Adrenal gland (tissue), 12 donors: ENCODE measurements around the gene CFAP70. TPM values are rescaled to one million over a fixed set of nuclear protein-coding genes. Genes with fewer than 3 reads are reported as not detected.

Experiments used
- DNase-seq, 7 donors: peaks; one replicate each; pipeline ENCODE4 v3.0.0-alpha.2; 2019 to 2020
- H3K27ac ChIP-seq, 5 donors: fragments of 200-600 bp; sonication (generic) in 4 of 5; 1 replicate in 3 of 5; 2 replicates in 2 of 5; pipeline versions ENCODE4 v1.5.1 to v1.8.0; 2016 to 2020; ENCODE audit warnings: mild to moderate bottlenecking in 1 of 5
- H3K27me3 ChIP-seq: fragments of 200-600 bp; 2 replicates; pipeline ENCODE4 v1.8.0; 2021
- H3K36me3 ChIP-seq, 2 donors: fragments of 200-600 bp; replicated peaks in 1 of 2; 1 replicate in 1 of 2; 2 replicates in 1 of 2; pipeline versions ENCODE4 v1.5.1 to v1.8.0; 2018 to 2022
- H3K4me1 ChIP-seq, 2 donors: fragments of 200-600 bp; replicated peaks in 1 of 2; 1 replicate in 1 of 2; 2 replicates in 1 of 2; pipeline versions ENCODE4 v1.5.1 to v1.8.0; 2018 to 2021
- H3K4me3 ChIP-seq, 4 donors: fragments of 200-600 bp; sonication (generic) in 3 of 4; one replicate each; pipeline ENCODE4 v1.5.1; 2016 to 2018
- H3K9me3 ChIP-seq, 3 donors: fragments of 200-600 bp; sonication (generic) in 1 of 3; replicated peaks in 1 of 3; 1 replicate in 2 of 3; 2 replicates in 1 of 3; pipeline versions ENCODE4 v1.5.1 to v1.8.0; 2016 to 2021
- POLR2A ChIP-seq, 2 donors: fragments of 450-650 bp; IDR thresholded peaks; one replicate each; pipeline ENCODE4 v1.6.1; 2017; ENCODE audit warnings: antibody characterized with exemption in 2 of 2, mild to moderate bottlenecking in 2 of 2, moderate library complexity in 1 of 2
- WGBS, 4 donors: extraction: QIAGEN DNeasy Blood & Tissue Kit in 2 of 4; methylation state at CpG; one replicate each; pipeline versions ENCODE4 v1.1.5 to v1.1.7; 2013 to 2017; 5-methylcytosine and 5-hydroxymethylcytosine counted together
- intact Hi-C, 2 donors: fragments of 100-400 bp; cut with DNase I; formaldehyde crosslinking; loops; one replicate each; pipeline versions ENCODE4 v1.14.1 to v1.15.0; 2022 to 2023
- polyA plus RNA-seq, 3 donors: library from polyadenylated mRNA; stranded (reverse); fragments of 200-250 nt in 2 of 3; fragments of 350-450 nt in 1 of 3; fragmentation: Illumina TruSeq in 1 of 3; extraction: RNeasy Lipid Tissue Mini Kit (QIAGEN cat#74804) in 1 of 3; gene quantifications; one replicate each; pipeline ENCODE4 v1.2.3, GENCODE V29; 2013 to 2014
- total RNA-seq, 9 donors: library from RNA; depleted of rRNA in 4 of 9; stranded (reverse); fragments of >200 nt in 4 of 9; fragments of 120-200 nt in 1 of 9; fragmentation: NEBNext Ultra II Directional in 1 of 9; extraction: Animal tissue kit (Norgen Biotek cat#: 25700) in 1 of 9; gene quantifications; one replicate each; pipeline versions ENCODE4 v1.1.0 to v1.2.4, GENCODE V29; 2013 to 2023
- TF ChIP-seq, protein P1 (sequence below), 6 experiments: fragments of 450-650 bp in 4 of 6; fragments of 200-600 bp in 2 of 6; sonication (generic) in 1 of 6; IDR thresholded peaks; 1 replicate in 5 of 6; 2 replicates in 1 of 6; pipeline versions ENCODE4 v1.5.1 to v1.8.0; 2016 to 2021; ENCODE audit warnings: antibody characterized with exemption in 6 of 6, mild to moderate bottlenecking in 2 of 6, moderate library complexity in 1 of 6
- donor health status: healthy with polysubstance abuse.
- donor health status: Bipolar disorder and iron deficiency.
- donor health status: DM: yes; HTN: yes; CAD: no.
- donor health status: DM: no; HTN: no; CAD: no.
- donor health status: DM: no; HTN: no; CAD: no.
- donor health status: DM: yes; HTN: yes; CAD: no.

Gene CFAP70
- total and polyA plus RNA-seq, 12 donors: 1.6 to 43.6 (median 6.7) TPM

GRCh38 chr10:73247509-73248258, 111.0 kb downstream of the CFAP70 start:
- H3K4me1 ChIP-seq: peaks cover 19 to 27% of the 10 kb centered on the region in 2 donors
- intact Hi-C loops: no loop called here
- H3K36me3 ChIP-seq: peaks cover 0 to 25% of the 10 kb centered on the region in 2 donors
- WGBS, 4 donors: 39 to 50% (median 46%) methylated on average over 4 of the region's 4 CpGs
- H3K27ac ChIP-seq: peak overlapping the region in 4 of 5 donors; percentile 75 to 92 (median 78)
- TF ChIP-seq, protein P1, sequence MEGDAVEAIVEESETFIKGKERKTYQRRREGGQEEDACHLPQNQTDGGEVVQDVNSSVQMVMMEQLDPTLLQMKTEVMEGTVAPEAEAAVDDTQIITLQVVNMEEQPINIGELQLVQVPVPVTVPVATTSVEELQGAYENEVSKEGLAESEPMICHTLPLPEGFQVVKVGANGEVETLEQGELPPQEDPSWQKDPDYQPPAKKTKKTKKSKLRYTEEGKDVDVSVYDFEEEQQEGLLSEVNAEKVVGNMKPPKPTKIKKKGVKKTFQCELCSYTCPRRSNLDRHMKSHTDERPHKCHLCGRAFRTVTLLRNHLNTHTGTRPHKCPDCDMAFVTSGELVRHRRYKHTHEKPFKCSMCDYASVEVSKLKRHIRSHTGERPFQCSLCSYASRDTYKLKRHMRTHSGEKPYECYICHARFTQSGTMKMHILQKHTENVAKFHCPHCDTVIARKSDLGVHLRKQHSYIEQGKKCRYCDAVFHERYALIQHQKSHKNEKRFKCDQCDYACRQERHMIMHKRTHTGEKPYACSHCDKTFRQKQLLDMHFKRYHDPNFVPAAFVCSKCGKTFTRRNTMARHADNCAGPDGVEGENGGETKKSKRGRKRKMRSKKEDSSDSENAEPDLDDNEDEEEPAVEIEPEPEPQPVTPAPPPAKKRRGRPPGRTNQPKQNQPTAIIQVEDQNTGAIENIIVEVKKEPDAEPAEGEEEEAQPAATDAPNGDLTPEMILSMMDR (IDR thresholded peaks at IDR 0.05): no peak
- no peak for TF ChIP-seq POLR2A (IDR thresholded peaks at IDR 0.05)
- no peaks in the 10 kb centered on the region for H3K9me3 ChIP-seq
- DNase-seq: no peak
- H3K4me3 ChIP-seq: peak overlapping the region in 2 of 4 donors; percentile 67 to 80
- no peaks in the 10 kb centered on the region for H3K27me3 ChIP-seq

DNA sequence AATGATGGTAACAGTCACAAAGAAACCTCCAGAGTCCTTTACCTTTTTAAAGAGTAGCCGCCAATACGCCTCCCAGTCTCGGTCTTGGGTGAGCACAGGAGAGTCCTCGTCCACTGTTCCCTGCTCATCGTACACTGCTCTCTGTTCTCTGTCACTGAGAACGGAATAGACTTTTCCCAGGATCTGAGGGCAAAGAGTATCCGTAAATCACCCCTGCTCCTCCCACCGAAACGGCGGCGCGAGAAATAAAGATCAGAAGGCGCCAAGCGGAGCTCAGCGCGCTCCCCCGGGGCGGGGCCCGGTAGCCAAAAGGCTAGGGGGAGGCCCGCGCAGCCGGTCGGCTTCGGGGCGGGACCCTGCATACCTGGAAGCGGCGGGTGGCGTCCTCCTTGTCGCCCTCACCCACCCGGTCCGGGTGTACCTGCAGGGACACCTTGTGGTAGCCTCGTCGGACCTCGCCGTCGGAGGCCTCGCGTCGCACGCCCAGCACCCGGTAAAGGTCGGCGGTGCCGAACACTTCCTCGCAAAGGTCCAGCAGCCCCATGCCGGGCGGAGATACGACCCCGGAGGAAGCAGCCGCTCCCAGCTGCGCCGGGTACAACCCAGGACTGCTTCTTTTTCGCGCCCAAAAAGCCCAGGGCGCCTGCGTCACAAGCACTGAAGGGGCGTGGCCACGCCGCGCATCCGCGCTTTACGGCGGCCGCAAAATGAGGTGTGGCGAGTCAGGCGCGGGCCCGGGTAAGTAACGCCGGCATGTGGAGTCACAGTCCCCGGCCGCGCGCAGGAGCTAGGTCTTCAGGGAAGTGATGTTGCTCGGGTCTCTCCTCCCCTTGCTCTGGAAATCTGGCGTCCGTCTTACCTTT, 111.8 kb downstream of the CFAP70 start, which contains the start of gene DNAJC9:
Gene DNAJC9, minus strand, starts transcription at position 610 of the 863 bp plus-strand sequence. Its CDS starts 66 bp downstream, at position 544.
- TF ChIP-seq POLR2A (IDR thresholded peaks at IDR 0.05): peak; percentile 76 to 92
- TF ChIP-seq, protein P1 (IDR thresholded peaks at IDR 0.05): peak in 1 of 6 experiments; percentile 8

DNA sequence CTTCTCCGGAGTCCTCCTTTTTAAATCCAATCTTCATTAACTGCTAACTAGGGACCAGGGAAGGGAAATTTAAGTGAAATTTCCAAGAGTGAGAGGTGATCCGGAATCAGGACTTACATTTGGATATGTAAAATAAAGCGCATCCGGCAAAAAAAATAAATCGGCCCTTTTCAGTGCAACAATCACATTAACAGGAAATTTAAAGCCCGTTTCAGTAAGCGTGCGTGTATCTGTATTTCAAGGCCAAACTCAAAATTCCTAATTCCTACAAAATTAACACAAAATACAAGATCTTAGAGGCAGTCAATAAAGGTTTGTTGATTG, 112.4 kb downstream of the CFAP70 start:
- TF ChIP-seq, protein P1 (IDR thresholded peaks at IDR 0.05): no peak
- TF ChIP-seq POLR2A (IDR thresholded peaks at IDR 0.05): no peak
- H3K36me3 ChIP-seq: peaks cover 0 to 36% of the 10 kb centered on the region in 2 donors
- no peak for DNase-seq
- H3K27ac ChIP-seq: peak overlapping the region in 4 of 5 donors; percentile 75 to 92 (median 78)
- peaks cover 14 to 21% of the 10 kb centered on the region in 2 donors for H3K4me1 ChIP-seq
- peak overlapping the region in 3 of 4 donors; percentile 56 to 80 (median 67) for H3K4me3 ChIP-seq
- intact Hi-C loops: no loop called here
- no peaks in the 10 kb centered on the region for H3K9me3 ChIP-seq
- WGBS, 4 donors: 3 to 5% (median 4%) methylated on average over 8 of the region's 8 CpGs
- no peaks in the 10 kb centered on the region for H3K27me3 ChIP-seq

More for the DNA sequence above, 111.8 kb downstream of the CFAP70 start, which contains the start of gene DNAJC9:
- Histone ChIP-seq H3K36me3 (peaks cover 0 to 30% of the 10 kb centered on the region in 2 donors), H3K4me3 (peak within 1 kb of the TSS; percentile 56 to 80 (median 64)), H3K27me3 (no peaks in the 10 kb centered on the region), H3K4me1 (peaks cover 19 to 26% of the 10 kb centered on the region in 2 donors), H3K9me3 (no peaks in the 10 kb centered on the region), H3K27ac (peak within 1 kb of the TSS in 4 of 5 donors; percentile 75 to 92 (median 78))
- WGBS, 4 donors: 0% methylated on average over 16 to 78 of the region's 78 CpGs
- DNase-seq: peak; percentile 94 to 98 (median 97)
- intact Hi-C loops: no loop called here
